ENCODE results near the gene SMIM10. TPM values are rescaled to one million over a fixed set of nuclear protein-coding genes. Genes with fewer than 3 reads are reported as not detected.

SMIM10 gene
- total RNA-seq, 6 experiments from 2014 or later: 4.4 to 6.4 (median 5.9) TPM

DNA sequence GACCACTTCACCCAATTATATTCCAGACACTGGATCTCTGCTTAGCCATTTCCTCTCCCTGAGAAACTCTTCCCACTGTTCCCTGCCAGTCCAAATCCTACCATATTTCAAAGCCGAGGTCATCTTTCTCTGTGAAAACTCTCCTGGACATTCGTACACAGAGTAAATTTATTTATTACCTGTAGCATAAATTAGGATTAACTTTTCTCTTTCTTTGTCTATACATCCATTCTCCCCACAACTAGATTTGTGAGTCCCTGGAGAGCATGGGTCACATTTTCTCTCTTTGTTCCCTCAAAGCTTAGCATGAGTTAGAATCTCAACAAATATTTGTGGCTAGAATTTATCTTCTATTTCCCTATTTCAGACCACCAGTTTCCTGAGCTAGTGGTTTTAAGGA lies 27.8 kb upstream of the SMIM10 start:
- Mint-ChIP-seq H3K9me3 (no peaks in the 10 kb centered on the region), H3K27ac (peak overlapping the region; percentile 16; the same call in 1 of the 2 replicates)

DNA sequence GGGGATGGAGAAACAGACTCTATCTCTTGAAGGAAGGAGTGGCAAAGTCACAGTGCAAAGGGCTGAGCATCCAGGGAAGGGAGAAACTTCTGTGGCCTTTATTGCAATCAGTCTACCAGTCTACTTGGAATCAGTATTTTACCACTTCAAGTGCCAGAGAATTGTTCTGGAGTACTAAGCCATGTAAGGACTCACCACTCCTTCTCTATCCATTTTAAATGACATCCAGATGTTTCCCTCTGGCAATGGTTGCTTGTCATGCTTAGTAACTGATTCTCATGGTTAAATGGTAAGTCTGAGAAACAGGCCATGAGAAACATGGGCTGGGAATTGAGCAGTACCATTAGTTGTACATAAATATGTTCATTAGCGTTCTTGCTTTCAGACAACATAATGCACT lies 21.1 kb upstream of the SMIM10 start:
- no peaks in the 10 kb centered on the region for H3K36me3 Mint-ChIP-seq (ENCODE audit: low read depth)
- no peak for DNase-seq
- H3K4me3 Mint-ChIP-seq: no peak overlapping the region
- H3K9me3 Mint-ChIP-seq: no peaks in the 10 kb centered on the region
- TF ChIP-seq, protein P1, sequence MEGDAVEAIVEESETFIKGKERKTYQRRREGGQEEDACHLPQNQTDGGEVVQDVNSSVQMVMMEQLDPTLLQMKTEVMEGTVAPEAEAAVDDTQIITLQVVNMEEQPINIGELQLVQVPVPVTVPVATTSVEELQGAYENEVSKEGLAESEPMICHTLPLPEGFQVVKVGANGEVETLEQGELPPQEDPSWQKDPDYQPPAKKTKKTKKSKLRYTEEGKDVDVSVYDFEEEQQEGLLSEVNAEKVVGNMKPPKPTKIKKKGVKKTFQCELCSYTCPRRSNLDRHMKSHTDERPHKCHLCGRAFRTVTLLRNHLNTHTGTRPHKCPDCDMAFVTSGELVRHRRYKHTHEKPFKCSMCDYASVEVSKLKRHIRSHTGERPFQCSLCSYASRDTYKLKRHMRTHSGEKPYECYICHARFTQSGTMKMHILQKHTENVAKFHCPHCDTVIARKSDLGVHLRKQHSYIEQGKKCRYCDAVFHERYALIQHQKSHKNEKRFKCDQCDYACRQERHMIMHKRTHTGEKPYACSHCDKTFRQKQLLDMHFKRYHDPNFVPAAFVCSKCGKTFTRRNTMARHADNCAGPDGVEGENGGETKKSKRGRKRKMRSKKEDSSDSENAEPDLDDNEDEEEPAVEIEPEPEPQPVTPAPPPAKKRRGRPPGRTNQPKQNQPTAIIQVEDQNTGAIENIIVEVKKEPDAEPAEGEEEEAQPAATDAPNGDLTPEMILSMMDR (IDR thresholded peaks at IDR 0.05): no peak
- H3K4me1 Mint-ChIP-seq (ENCODE audit: low read depth): peaks cover 8% of the 10 kb centered on the region
- no peak overlapping the region for H3K27ac Mint-ChIP-seq
- peaks cover 7% of the 10 kb centered on the region; the same call in 1 of the 2 replicates for H3K27me3 Mint-ChIP-seq (ENCODE audit: insufficient read depth)

More for the DNA sequence above, 27.8 kb upstream of the SMIM10 start:
- Mint-ChIP-seq H3K4me1 (ENCODE audit: low read depth) (peaks cover 20% of the 10 kb centered on the region), H3K4me3 (no peak overlapping the region), H3K36me3 (ENCODE audit: low read depth) (no peaks in the 10 kb centered on the region), H3K27me3 (ENCODE audit: insufficient read depth) (no peaks in the 10 kb centered on the region; the same call in 1 of the 2 replicates)
- TF ChIP-seq, protein P1 (IDR thresholded peaks at IDR 0.05): no peak
- no peak for DNase-seq

DNA sequence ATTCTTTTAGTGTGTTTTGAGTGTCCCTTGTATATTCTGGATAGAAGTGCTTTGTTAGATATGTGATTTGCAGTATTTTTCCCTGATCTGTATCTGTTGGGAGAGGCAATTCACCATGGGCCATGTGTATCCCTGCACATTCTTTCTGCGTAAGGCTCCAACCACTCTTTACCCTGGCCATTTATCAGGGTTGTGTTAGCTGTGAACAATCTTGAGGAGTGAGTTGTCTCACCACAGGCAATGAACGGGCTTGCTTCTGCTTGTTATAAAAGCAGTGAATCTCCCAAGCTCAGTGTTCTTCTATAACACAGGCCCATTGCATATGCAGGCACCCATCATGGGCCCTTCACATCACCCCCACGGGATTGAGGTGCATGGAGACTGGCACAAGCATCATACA lies 18.9 kb upstream of the SMIM10 start:
- no peaks in the 10 kb centered on the region for H3K4me1 Mint-ChIP-seq (ENCODE audit: low read depth)
- peaks cover 7% of the 10 kb centered on the region; the same call in 1 of the 2 replicates for H3K27me3 Mint-ChIP-seq (ENCODE audit: insufficient read depth)
- H3K4me3 Mint-ChIP-seq: no peak overlapping the region
- H3K9me3 Mint-ChIP-seq: no peaks in the 10 kb centered on the region
- TF ChIP-seq, protein P1 (IDR thresholded peaks at IDR 0.05): no peak
- H3K27ac Mint-ChIP-seq: no peak overlapping the region
- H3K36me3 Mint-ChIP-seq (ENCODE audit: low read depth): no peaks in the 10 kb centered on the region
- DNase-seq: peak; percentile 19

DNA sequence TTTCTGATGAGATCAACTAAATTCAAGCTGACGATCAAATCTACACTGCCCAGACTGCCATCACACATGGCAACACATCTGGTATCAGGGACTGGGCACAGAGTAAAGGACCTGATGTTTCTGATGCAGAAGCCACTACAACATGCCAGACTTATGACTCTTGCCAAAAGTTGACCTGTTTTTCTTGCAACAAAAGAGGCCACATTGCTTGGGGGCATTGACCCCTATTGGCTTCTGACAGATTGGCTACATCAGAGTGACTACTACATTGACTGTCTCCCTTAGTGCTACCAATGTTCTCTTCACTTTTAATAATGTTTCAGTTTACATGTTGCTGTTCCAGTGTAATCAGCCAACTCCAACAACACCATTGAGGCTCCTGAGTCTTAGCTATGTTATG lies 15.3 kb upstream of the SMIM10 start:
- TF ChIP-seq, protein P1 (IDR thresholded peaks at IDR 0.05): no peak
- peaks cover 7% of the 10 kb centered on the region; the same call in 1 of the 2 replicates for H3K27me3 Mint-ChIP-seq (ENCODE audit: insufficient read depth)
- no peaks in the 10 kb centered on the region for H3K9me3 Mint-ChIP-seq
- no peaks in the 10 kb centered on the region for H3K4me1 Mint-ChIP-seq (ENCODE audit: low read depth)
- H3K36me3 Mint-ChIP-seq (ENCODE audit: low read depth): no peaks in the 10 kb centered on the region
- no peak overlapping the region for H3K4me3 Mint-ChIP-seq
- no peak overlapping the region for H3K27ac Mint-ChIP-seq
- DNase-seq: no peak

DNA sequence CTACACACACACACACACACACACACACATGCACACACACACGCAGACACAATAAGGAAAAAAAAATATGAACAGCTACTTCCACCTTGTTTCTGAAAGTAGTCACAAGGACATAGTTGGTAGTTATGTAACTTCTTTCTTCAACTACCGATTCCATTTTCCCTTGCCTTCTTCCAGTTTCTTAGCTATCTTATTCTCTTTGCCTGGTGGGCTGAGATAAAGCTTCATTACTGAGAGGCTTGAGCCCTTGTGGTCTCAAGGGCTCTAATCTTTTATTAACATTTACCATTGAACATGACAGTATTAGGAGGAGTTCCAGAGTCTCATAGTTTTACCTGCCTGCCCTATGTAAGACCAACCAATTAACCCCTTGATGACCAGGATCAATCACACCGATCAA lies 8.9 kb upstream of the SMIM10 start:
- DNase-seq: no peak
- Mint-ChIP-seq H3K27ac (no peak overlapping the region), H3K9me3 (no peaks in the 10 kb centered on the region), H3K4me1 (ENCODE audit: low read depth) (no peaks in the 10 kb centered on the region), H3K27me3 (ENCODE audit: insufficient read depth) (peaks cover 1% of the 10 kb centered on the region; the same call in 1 of the 2 replicates), H3K4me3 (no peak overlapping the region), H3K36me3 (ENCODE audit: low read depth) (no peaks in the 10 kb centered on the region)
- TF ChIP-seq, protein P1 (IDR thresholded peaks at IDR 0.05): no peak

DNA sequence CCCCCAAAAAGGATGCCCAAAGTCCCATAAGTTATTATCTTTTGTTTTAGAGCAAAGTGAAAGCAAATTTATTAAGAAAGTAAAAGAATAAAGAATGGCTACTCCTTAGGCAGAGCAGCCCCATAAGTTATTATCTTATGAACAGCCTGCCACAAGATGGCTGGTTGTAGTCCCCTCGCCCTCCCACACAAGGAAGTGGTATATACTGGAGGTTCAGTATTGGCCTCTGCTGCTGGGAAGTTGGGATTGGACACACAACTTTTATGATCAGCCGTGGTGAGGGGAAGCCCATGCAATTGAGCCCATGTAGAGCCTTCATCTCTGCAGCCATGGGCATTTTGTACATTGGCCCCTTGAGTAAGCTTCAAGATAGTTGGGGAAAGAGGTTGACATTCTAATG lies 8.0 kb upstream of the SMIM10 start:
- peaks cover 1% of the 10 kb centered on the region; the same call in 1 of the 2 replicates for H3K27me3 Mint-ChIP-seq (ENCODE audit: insufficient read depth)
- no peaks in the 10 kb centered on the region for H3K4me1 Mint-ChIP-seq (ENCODE audit: low read depth)
- TF ChIP-seq, protein P1 (IDR thresholded peaks at IDR 0.05): no peak
- no peak overlapping the region for H3K4me3 Mint-ChIP-seq
- no peaks in the 10 kb centered on the region for H3K9me3 Mint-ChIP-seq
- DNase-seq: no peak
- H3K36me3 Mint-ChIP-seq (ENCODE audit: low read depth): no peaks in the 10 kb centered on the region
- no peak overlapping the region for H3K27ac Mint-ChIP-seq

All from HFFc6 (cell line).